ENCODE data around the gene CRTC2.

Gene CRTC2

DNA sequence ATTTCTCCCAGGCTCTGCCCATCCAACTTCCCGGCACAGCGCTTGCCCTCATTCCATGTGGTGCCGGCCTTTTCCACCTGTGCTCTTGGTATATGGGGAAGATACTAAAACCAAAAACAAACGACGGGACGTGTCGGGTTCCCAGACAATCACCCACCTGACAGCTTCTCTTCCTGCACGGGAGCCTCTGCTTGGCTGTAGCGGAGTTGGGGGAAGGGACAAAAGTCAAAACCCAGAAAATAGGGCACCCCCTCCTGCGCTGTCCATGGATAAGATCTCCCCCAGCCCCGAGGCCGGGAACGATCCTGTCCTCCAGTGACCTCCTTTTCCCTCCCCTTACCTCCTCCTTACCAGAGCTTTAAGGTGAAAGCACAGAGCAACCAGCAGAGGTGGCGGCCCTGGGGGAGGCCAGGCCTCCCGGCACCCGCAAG lies 18.4 kb upstream of the CRTC2 start:
- DNase-seq: no peak
- Histone ChIP-seq H3K9me3 (ENCODE audit: control extremely low read depth in 1 of 5, control insufficient read depth in 4 of 5, insufficient read depth in 2 of 5, low read depth in 1 of 5, low read length in 4 of 5) (no peaks in the 10 kb centered on the region), H3K4me3 (ENCODE audit: control insufficient read depth in 1 of 7, extremely low read depth in 1 of 7, insufficient read depth in 4 of 7, low read depth in 2 of 7, low read length in 6 of 7) (peak overlapping the region; percentile 80 to 98 (median 88)), H3K4me1 (ENCODE audit: control extremely low read depth in 1 of 4, control insufficient read depth in 4 of 4, insufficient read depth in 4 of 4, low read length in 3 of 4) (peaks cover 4 to 37% (median 28%) of the 10 kb centered on the region in 4 experiments), H3K36me3 (ENCODE audit: control insufficient read depth in 4 of 4, insufficient read depth in 4 of 4, low read length in 3 of 4) (peaks cover 11 to 38% (median 27%) of the 10 kb centered on the region in 4 experiments), H3K27ac (ENCODE audit: insufficient read depth in 1 of 2, low read depth in 1 of 2, low read length in 2 of 2, poor library complexity in 1 of 2, severe bottlenecking in 2 of 2) (peak overlapping the region; percentile 75 to 93), H3K27me3 (replicated peaks in 2 of 5; ENCODE audit: control insufficient read depth in 4 of 5, insufficient read depth in 5 of 5, low read length in 4 of 5) (no peaks in the 10 kb centered on the region)
- POLR2A ChIA-PET: interaction anchor here (0.6 to 2.7 kb wide), 5 partner anchors 9 to 1514 kb away, joined by 3 to 25 read pairs (median 8); partner anchors contain the start of genes CREB3L4, DENND4B, RAB13 and RPS27
- CTCF ChIA-PET: interaction anchor here (0.5 to 9.1 kb wide), 13 partner anchors 10 to 278 kb away, joined by 3 to 65 read pairs (median 5); partner anchors contain the start of genes CREB3L4, DENND4B, RAB13 and SLC39A1
- WGBS (ENCODE audit: insufficient coverage): 0% methylated on average over 11 of the region's 16 CpGs

GRCh38 chr1:153973525-153973924 lies 15.1 kb upstream of the CRTC2 start:
- POLR2A ChIA-PET: interaction anchor here (0.9 to 1.0 kb wide), 2 partner anchors 15 to 51 kb away, joined by 3 read pairs; partner anchors contain the start of genes CRTC2 and GATAD2B
- Histone ChIP-seq H3K27ac (ENCODE audit: insufficient read depth in 1 of 2, low read depth in 1 of 2, low read length in 2 of 2, poor library complexity in 1 of 2, severe bottlenecking in 2 of 2) (peak overlapping the region in 1 of 2 experiments; percentile 11), H3K9me3 (ENCODE audit: control extremely low read depth in 1 of 5, control insufficient read depth in 4 of 5, insufficient read depth in 2 of 5, low read depth in 1 of 5, low read length in 4 of 5) (no peaks in the 10 kb centered on the region), H3K27me3 (replicated peaks in 2 of 5; ENCODE audit: control insufficient read depth in 4 of 5, insufficient read depth in 5 of 5, low read length in 4 of 5) (no peaks in the 10 kb centered on the region), H3K4me1 (ENCODE audit: control extremely low read depth in 1 of 4, control insufficient read depth in 4 of 4, insufficient read depth in 4 of 4, low read length in 3 of 4) (peaks cover 4 to 50% (median 37%) of the 10 kb centered on the region in 4 experiments), H3K36me3 (ENCODE audit: control insufficient read depth in 4 of 4, insufficient read depth in 4 of 4, low read length in 3 of 4) (peaks cover 11 to 40% (median 24%) of the 10 kb centered on the region in 4 experiments), H3K4me3 (ENCODE audit: control insufficient read depth in 1 of 7, extremely low read depth in 1 of 7, insufficient read depth in 4 of 7, low read depth in 2 of 7, low read length in 6 of 7) (no peak overlapping the region)
- 91% methylated on average over 6 of the region's 7 CpGs for WGBS (ENCODE audit: insufficient coverage)
- CTCF ChIA-PET: interaction anchor here (1.1 to 9.1 kb wide), 3 partner anchors 13 to 52 kb away, joined by 3 to 65 read pairs (median 9); partner anchors contain the start of genes DENND4B and RAB13
- DNase-seq: no peak

GRCh38 chr1:153973071-153973470 lies 14.7 kb upstream of the CRTC2 start:
- peaks cover 1 to 50% (median 39%) of the 10 kb centered on the region in 4 experiments for H3K4me1 ChIP-seq (ENCODE audit: control extremely low read depth in 1 of 4, control insufficient read depth in 4 of 4, insufficient read depth in 4 of 4, low read length in 3 of 4)
- no peaks in the 10 kb centered on the region for H3K27me3 ChIP-seq (replicated peaks in 2 of 5; ENCODE audit: control insufficient read depth in 4 of 5, insufficient read depth in 5 of 5, low read length in 4 of 5)
- no peak for DNase-seq
- no peaks in the 10 kb centered on the region for H3K9me3 ChIP-seq (ENCODE audit: control extremely low read depth in 1 of 5, control insufficient read depth in 4 of 5, insufficient read depth in 2 of 5, low read depth in 1 of 5, low read length in 4 of 5)
- no peak overlapping the region for H3K27ac ChIP-seq (ENCODE audit: insufficient read depth in 1 of 2, low read depth in 1 of 2, low read length in 2 of 2, poor library complexity in 1 of 2, severe bottlenecking in 2 of 2)
- ChIA-PET POLR2A (interaction anchor here (0.9 to 1.0 kb wide), 2 partner anchors 15 to 50 kb away, joined by 3 read pairs; partner anchors contain the start of genes CRTC2 and GATAD2B), CTCF (interaction anchor here (0.9 to 9.1 kb wide), 5 partner anchors 13 to 146 kb away, joined by 3 to 65 read pairs (median 3); partner anchors contain the start of genes DENND4B and RAB13)
- 86% methylated on average over 1 of the region's 3 CpGs for WGBS (ENCODE audit: insufficient coverage)
- H3K36me3 ChIP-seq (ENCODE audit: control insufficient read depth in 4 of 4, insufficient read depth in 4 of 4, low read length in 3 of 4): peaks cover 11 to 40% (median 24%) of the 10 kb centered on the region in 4 experiments
- H3K4me3 ChIP-seq (ENCODE audit: control insufficient read depth in 1 of 7, extremely low read depth in 1 of 7, insufficient read depth in 4 of 7, low read depth in 2 of 7, low read length in 6 of 7): no peak overlapping the region

- no peak for DNase-seq
- no peaks in the 10 kb centered on the region for H3K9me3 ChIP-seq (ENCODE audit: control extremely low read depth in 1 of 5, control insufficient read depth in 4 of 5, insufficient read depth in 2 of 5, low read depth in 1 of 5, low read length in 4 of 5)
- no peaks in the 10 kb centered on the region for H3K27me3 ChIP-seq (replicated peaks in 2 of 5; ENCODE audit: control insufficient read depth in 4 of 5, insufficient read depth in 5 of 5, low read length in 4 of 5)
- peaks cover 4 to 45% (median 33%) of the 10 kb centered on the region in 4 experiments for H3K4me1 ChIP-seq (ENCODE audit: control extremely low read depth in 1 of 4, control insufficient read depth in 4 of 4, insufficient read depth in 4 of 4, low read length in 3 of 4)
- H3K4me3 ChIP-seq (ENCODE audit: control insufficient read depth in 1 of 7, extremely low read depth in 1 of 7, insufficient read depth in 4 of 7, low read depth in 2 of 7, low read length in 6 of 7): no peak overlapping the region
- no peak overlapping the region for H3K27ac ChIP-seq (ENCODE audit: insufficient read depth in 1 of 2, low read depth in 1 of 2, low read length in 2 of 2, poor library complexity in 1 of 2, severe bottlenecking in 2 of 2)
- POLR2A ChIA-PET: no interaction called here
- 95% methylated on average over 2 of the region's 2 CpGs for WGBS (ENCODE audit: insufficient coverage)
- CTCF ChIA-PET: interaction anchor here (9.1 kb wide), 1 partner anchor 16 kb away, joined by 65 read pairs; the partner anchor contains the start of gene RAB13
- peaks cover 11 to 33% (median 22%) of the 10 kb centered on the region in 4 experiments for H3K36me3 ChIP-seq (ENCODE audit: control insufficient read depth in 4 of 4, insufficient read depth in 4 of 4, low read length in 3 of 4)
Measured at GRCh38 chr1:153970346-153970745, 11.9 kb upstream of the CRTC2 start.

DNA sequence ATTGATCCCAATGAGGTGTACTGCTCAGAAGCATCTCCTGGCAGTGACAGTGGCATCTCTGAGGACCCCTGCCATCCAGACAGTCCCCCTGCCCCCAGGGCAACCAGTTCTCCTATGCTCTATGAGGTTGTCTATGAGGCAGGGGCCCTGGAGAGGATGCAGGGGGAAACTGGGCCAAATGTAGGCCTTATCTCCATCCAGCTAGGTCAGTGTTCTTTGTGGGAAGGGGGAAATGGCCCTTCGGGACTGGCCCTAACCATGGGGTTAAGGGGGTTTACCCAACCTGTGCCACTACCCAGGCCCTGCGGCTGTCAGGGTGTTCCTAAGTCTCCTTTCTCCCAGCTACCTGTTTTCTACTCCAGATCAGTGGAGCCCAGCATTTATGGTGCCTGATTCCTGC lies 10.6 kb upstream of the CRTC2 start:
- CTCF ChIA-PET: interaction anchor here (1.0 to 5.1 kb wide), 5 partner anchors 8 to 54 kb away, joined by 3 to 47 read pairs (median 29); partner anchors contain the start of genes DENND4B, JTB and RAB13
- H3K27me3 ChIP-seq (replicated peaks in 2 of 5; ENCODE audit: control insufficient read depth in 4 of 5, insufficient read depth in 5 of 5, low read length in 4 of 5): no peaks in the 10 kb centered on the region
- peak overlapping the region in 1 of 2 experiments; percentile 46 for H3K27ac ChIP-seq (ENCODE audit: insufficient read depth in 1 of 2, low read depth in 1 of 2, low read length in 2 of 2, poor library complexity in 1 of 2, severe bottlenecking in 2 of 2)
- no peak for DNase-seq
- H3K9me3 ChIP-seq (ENCODE audit: control extremely low read depth in 1 of 5, control insufficient read depth in 4 of 5, insufficient read depth in 2 of 5, low read depth in 1 of 5, low read length in 4 of 5): no peaks in the 10 kb centered on the region
- peak overlapping the region in 6 of 7 experiments; percentile 85 to 97 (median 86) for H3K4me3 ChIP-seq (ENCODE audit: control insufficient read depth in 1 of 7, extremely low read depth in 1 of 7, insufficient read depth in 4 of 7, low read depth in 2 of 7, low read length in 6 of 7)
- H3K4me1 ChIP-seq (ENCODE audit: control extremely low read depth in 1 of 4, control insufficient read depth in 4 of 4, insufficient read depth in 4 of 4, low read length in 3 of 4): peaks cover 4 to 52% (median 40%) of the 10 kb centered on the region in 4 experiments
- WGBS (ENCODE audit: insufficient coverage): 80% methylated on average over 2 of the region's 2 CpGs
- H3K36me3 ChIP-seq (ENCODE audit: control insufficient read depth in 4 of 4, insufficient read depth in 4 of 4, low read length in 3 of 4): peaks cover 4 to 25% (median 14%) of the 10 kb centered on the region in 4 experiments
- POLR2A ChIA-PET: interaction anchor here (0.9 to 3.3 kb wide), 2 partner anchors 8 to 12 kb away, joined by 3 to 25 read pairs; partner anchors contain the start of gene JTB

DNA sequence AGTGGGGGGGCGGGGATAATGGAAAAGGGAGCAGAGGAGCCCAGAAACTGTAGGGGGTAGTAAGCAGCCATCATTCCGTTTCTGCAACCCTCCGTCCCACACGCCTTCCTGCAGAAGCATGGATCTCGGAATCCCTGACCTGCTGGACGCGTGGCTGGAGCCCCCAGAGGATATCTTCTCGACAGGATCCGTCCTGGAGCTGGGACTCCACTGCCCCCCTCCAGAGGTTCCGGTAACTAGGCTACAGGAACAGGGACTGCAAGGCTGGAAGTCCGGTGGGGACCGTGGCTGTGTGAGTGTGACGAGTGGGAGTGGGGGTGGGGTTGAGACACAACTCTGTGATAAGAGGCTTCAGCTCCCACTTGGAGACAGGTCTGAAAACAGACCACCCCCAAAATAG lies 10.0 kb upstream of the CRTC2 start:
- no peak for DNase-seq
- Histone ChIP-seq H3K27me3 (replicated peaks in 2 of 5; ENCODE audit: control insufficient read depth in 4 of 5, insufficient read depth in 5 of 5, low read length in 4 of 5) (no peaks in the 10 kb centered on the region), H3K36me3 (ENCODE audit: control insufficient read depth in 4 of 4, insufficient read depth in 4 of 4, low read length in 3 of 4) (peaks cover 0 to 19% (median 9%) of the 10 kb centered on the region in 4 experiments), H3K27ac (ENCODE audit: insufficient read depth in 1 of 2, low read depth in 1 of 2, low read length in 2 of 2, poor library complexity in 1 of 2, severe bottlenecking in 2 of 2) (peak overlapping the region; percentile 46 to 91), H3K4me3 (ENCODE audit: control insufficient read depth in 1 of 7, extremely low read depth in 1 of 7, insufficient read depth in 4 of 7, low read depth in 2 of 7, low read length in 6 of 7) (peak overlapping the region; percentile 81 to 97 (median 86)), H3K4me1 (ENCODE audit: control extremely low read depth in 1 of 4, control insufficient read depth in 4 of 4, insufficient read depth in 4 of 4, low read length in 3 of 4) (peaks cover 4 to 56% (median 44%) of the 10 kb centered on the region in 4 experiments), H3K9me3 (ENCODE audit: control extremely low read depth in 1 of 5, control insufficient read depth in 4 of 5, insufficient read depth in 2 of 5, low read depth in 1 of 5, low read length in 4 of 5) (no peaks in the 10 kb centered on the region)
- POLR2A ChIA-PET: interaction anchor here (3.3 kb wide), 1 partner anchor 9 kb away, joined by 25 read pairs; the partner anchor contains the start of gene JTB
- WGBS (ENCODE audit: insufficient coverage): 0% methylated on average over 9 of the region's 13 CpGs
- CTCF ChIA-PET: interaction anchor here (1.0 to 5.1 kb wide), 6 partner anchors 9 to 188 kb away, joined by 3 to 47 read pairs (median 24); partner anchors contain the start of genes DENND4B, JTB and RAB13
